ENCODE results near the gene DAZAP1.
A peak's percentile ranks its signal among the peaks of the same experiment; 100 is the strongest.

Gene DAZAP1

GRCh38 chr19:1394252-1395193 lies 12.9 kb upstream of the DAZAP1 start:
- DNase-seq = peak in 1 of 2 donors; percentile 56

- DNase-seq = no peak
Observed at GRCh38 chr19:1395194-1396018, 12.0 kb upstream of the DAZAP1 start.

DNA sequence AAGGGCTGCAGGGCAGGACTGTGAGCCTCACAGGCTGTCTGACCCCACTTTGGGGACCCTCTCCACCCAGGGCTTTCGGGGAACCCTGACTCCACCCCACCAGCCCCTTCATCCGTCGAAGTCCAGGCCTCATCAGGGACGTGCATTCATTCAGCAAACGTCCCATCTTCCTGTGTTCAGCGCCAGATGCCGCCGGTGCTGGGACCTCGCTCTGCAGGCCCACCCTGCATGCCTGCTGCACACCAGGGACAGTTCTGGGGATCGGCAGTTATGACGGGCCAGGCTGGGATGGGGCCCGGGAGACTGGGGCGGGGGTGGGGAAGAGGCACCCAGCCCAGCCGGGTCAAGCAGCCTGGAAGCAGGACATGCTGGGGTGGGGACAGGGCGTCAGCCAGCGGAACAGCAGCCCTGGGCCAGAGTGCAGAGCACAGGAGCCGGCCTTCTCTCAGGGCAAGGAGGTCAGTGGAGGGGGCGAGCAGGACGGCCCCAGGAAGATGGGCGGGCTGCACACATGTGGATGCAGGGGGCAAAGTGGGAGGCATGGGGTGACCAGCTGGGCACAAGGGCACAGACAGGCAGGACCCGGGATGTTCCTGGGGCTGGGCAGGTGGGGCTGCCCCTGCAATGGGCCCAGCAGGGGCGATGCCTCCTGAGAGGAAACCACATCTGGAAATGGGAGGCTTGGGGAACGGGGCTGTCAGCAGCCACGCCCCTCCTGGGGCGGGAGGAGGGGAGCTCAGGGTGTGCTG lies 11.2 kb upstream of the DAZAP1 start:
- DNase-seq = no peak

GRCh38 chr19:1396768-1397679 lies 10.4 kb upstream of the DAZAP1 start:
- no peak for DNase-seq

DNA sequence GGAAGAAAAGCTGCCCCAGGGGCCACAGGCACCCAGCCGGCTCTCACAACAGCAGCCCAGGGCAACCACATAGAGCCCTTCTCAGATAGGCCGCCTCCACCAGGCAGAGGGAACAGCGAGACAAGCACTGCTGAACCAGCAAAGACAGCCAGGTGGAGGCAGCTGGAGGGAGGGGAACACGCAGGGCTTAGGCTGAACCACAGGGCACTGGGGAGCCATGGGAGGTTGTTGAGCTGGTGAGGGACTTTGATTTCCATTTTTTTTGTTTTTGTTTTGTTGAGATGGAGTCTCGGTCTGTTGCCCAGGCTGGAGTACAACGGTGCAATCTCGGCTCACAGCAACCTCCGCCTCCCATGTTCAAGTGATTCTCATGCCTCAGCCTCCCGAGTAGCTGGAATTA lies 9.5 kb upstream of the DAZAP1 start:
- DNase-seq = no peak

GRCh38 chr19:1399079-1399478 lies 8.3 kb upstream of the DAZAP1 start:
- DNase-seq = no peak

GRCh38 chr19:1399745-1400144 lies 7.6 kb upstream of the DAZAP1 start:
- no peak for DNase-seq

- DNase-seq = peak in 1 of 2 donors; percentile 29
Observed at GRCh38 chr19:1400281-1401137, 6.9 kb upstream of the DAZAP1 start.

- peak in 1 of 2 donors; percentile 54 for DNase-seq
Observed at GRCh38 chr19:1401138-1401888, 6.1 kb upstream of the DAZAP1 start, which contains the start of gene GAMT. TSS of gene GAMT (minus strand) at chr19:1401542. CDS start at chr19:1401476, 66 bp downstream.

- DNase-seq = no peak
Observed at GRCh38 chr19:1401889-1402217, 5.5 kb upstream of the DAZAP1 start.

DNA sequence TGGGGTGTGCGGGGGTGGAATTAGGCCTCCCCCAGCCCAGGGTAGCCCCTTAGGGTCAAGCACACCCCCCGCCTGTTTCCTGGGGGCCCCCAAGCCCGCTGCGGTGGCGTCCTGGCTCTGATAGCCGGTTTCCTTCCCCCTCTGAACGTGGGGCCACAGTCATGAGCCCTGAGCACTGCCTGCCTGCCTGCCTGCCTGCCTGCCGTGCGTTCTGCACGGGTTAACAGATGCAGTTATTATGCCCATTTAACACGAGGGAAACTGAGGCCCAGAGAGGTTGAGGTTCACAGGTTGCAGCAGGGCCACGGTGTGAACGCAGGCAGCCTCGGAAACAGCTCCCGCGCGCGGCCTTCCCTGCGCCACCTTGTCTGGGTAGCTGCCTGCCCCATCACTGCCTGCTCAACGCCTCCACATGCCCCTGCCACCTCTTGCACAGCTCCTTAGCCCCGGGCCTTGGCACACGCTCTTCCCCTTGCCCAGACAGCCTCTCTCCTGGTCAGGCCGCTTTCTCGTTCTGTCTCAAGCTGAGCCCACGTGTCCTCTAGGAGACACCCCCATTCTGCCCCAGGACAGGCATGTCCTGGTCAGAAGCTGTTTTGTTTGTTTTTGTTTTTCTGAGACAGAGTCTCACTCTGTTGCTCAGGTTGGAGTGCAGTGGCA lies 4.8 kb upstream of the DAZAP1 start:
- DNase-seq = no peak

GRCh38 chr19:1406774-1407527 lies 435 bp upstream of the DAZAP1 start:
- peak; percentile 93 to 97 for DNase-seq

DNA sequence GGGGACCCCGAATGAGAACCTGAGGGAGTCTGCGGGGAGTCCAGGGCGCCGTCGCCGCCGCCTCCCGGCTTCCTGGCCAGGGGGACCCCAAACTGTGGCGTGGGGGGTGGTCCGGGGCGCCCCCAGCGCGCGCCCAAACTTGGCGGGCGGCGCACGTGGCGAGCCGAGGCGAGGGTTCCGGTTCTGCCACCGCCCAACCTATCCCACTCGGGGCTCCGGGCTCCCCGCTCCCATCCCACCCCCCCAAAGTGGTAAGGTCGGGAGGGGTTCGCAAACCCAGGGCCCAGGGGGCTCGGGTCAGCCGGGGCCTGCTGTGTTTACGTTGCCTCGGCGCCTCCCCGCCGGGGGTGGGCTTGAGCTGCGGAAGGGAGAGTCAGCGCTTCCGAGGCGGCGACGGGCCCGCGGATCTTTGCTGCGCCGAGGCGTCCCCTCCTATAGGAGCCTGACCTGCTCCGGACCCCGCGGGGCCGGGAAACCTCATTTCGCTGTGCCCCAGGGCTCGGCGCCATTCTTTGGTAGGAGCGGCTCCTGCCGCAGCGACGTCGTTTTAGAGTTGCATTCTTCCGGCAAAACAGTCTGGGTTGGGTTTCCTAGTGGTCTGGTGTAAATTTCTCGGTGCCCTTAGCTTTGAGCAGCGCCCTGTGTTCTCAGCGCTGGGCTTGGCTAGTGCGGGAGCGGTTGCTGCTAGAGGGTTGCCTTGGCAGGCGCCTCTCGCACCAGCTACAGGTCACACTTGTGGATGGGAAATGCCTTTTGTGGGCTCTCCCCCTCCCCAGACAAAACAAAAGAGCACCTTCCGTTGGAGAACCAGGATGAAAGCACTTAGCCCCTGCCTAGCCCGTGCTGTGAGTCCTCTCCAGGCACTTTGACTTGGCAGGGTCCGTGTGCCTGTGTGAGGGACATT lies 1.2 kb downstream of the DAZAP1 start:
- no peak for DNase-seq

GRCh38 chr19:1409204-1410005 lies 2.0 kb downstream of the DAZAP1 start:
- DNase-seq = no peak

DNA sequence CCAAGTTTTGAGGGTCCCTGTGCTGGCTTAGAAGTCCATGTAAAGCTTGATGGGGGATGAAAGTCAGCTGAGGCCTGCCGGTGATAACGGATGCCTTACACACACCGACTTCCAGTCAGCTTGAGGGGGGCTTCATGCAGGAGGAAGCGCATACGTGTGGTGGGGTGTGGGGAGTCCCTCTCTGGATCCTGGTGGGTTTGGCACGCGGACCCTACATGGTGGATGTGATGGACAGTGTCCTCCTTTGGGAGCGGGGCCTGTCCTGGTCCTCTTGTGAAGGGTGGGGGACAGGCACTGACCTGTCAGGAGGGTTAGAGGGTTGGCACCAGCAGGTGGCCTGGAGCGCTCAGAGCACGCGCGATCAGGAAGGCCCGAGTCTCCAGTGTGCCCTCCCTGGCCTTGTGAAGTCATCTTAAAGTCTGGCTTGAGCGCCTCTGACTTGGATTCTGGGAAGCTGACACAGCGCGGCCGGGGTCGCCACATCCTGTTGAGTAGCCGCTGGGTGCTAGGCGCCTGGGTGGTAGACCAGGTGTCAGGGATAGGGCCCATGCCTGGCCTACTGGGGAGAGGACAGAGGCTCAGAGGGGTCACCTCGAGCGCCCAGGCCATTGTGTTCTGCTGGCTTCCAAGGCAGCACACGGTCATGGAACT lies 2.9 kb downstream of the DAZAP1 start:
- no peak for DNase-seq

GRCh38 chr19:1410789-1411188 lies 3.4 kb downstream of the DAZAP1 start:
- no peak for DNase-seq
